ENCODE measurements around the gene IKZF5. TPM values are rescaled to one million over a fixed set of nuclear protein-coding genes. Genes with fewer than 3 reads are reported as not detected.

Gene IKZF5
- total RNA-seq, 1 experiment from 2014 or later: 8.6 TPM

DNA sequence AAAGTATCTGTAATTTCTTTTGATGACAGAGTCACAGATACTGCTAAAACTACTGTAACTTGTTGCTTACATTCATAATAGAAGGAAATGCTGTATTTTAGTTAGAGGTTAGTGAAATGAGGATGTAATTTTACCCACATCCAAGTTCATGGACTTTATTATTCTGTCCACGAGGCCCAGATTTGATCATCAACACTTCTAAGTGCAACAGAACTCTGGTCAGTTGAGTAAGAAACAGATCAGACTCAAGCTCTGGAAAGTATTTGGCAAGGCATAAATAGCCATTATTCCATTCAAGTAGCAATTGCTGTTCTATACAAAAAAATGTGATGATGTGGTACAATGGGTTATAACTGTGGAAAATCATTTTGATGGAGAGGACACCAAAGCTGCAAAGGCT lies 22.5 kb upstream of the IKZF5 start:
- no peak for TF ChIP-seq POLR2AphosphoS5 (IDR thresholded peaks at IDR 0.05; ENCODE audit: low read depth, low read length)
- TF ChIP-seq, protein P1, sequence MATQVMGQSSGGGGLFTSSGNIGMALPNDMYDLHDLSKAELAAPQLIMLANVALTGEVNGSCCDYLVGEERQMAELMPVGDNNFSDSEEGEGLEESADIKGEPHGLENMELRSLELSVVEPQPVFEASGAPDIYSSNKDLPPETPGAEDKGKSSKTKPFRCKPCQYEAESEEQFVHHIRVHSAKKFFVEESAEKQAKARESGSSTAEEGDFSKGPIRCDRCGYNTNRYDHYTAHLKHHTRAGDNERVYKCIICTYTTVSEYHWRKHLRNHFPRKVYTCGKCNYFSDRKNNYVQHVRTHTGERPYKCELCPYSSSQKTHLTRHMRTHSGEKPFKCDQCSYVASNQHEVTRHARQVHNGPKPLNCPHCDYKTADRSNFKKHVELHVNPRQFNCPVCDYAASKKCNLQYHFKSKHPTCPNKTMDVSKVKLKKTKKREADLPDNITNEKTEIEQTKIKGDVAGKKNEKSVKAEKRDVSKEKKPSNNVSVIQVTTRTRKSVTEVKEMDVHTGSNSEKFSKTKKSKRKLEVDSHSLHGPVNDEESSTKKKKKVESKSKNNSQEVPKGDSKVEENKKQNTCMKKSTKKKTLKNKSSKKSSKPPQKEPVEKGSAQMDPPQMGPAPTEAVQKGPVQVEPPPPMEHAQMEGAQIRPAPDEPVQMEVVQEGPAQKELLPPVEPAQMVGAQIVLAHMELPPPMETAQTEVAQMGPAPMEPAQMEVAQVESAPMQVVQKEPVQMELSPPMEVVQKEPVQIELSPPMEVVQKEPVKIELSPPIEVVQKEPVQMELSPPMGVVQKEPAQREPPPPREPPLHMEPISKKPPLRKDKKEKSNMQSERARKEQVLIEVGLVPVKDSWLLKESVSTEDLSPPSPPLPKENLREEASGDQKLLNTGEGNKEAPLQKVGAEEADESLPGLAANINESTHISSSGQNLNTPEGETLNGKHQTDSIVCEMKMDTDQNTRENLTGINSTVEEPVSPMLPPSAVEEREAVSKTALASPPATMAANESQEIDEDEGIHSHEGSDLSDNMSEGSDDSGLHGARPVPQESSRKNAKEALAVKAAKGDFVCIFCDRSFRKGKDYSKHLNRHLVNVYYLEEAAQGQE (IDR thresholded peaks at IDR 0.05; ENCODE audit: insufficient read depth in 1 of 2, low read depth in 2 of 2, low read length in 1 of 2): no peak
- TF ChIP-seq, protein P2, sequence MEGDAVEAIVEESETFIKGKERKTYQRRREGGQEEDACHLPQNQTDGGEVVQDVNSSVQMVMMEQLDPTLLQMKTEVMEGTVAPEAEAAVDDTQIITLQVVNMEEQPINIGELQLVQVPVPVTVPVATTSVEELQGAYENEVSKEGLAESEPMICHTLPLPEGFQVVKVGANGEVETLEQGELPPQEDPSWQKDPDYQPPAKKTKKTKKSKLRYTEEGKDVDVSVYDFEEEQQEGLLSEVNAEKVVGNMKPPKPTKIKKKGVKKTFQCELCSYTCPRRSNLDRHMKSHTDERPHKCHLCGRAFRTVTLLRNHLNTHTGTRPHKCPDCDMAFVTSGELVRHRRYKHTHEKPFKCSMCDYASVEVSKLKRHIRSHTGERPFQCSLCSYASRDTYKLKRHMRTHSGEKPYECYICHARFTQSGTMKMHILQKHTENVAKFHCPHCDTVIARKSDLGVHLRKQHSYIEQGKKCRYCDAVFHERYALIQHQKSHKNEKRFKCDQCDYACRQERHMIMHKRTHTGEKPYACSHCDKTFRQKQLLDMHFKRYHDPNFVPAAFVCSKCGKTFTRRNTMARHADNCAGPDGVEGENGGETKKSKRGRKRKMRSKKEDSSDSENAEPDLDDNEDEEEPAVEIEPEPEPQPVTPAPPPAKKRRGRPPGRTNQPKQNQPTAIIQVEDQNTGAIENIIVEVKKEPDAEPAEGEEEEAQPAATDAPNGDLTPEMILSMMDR (IDR thresholded peaks at IDR 0.05): no peak
- no peak for TF ChIP-seq SIN3A (IDR thresholded peaks at IDR 0.05; ENCODE audit: borderline replicate concordance, insufficient read depth, low read depth, low read length)
- no peak for TF ChIP-seq TCF7L2 (IDR thresholded peaks at IDR 0.05; ENCODE audit: low read depth, low read length)
- DNase-seq (ENCODE audit: low read depth, low spot score) (no peak), ATAC-seq (no peak)
- Histone ChIP-seq H3K4me3 (ENCODE audit: low read depth in 2 of 2, low read length in 2 of 2) (no peak overlapping the region), H3K4me1 (ENCODE audit: control insufficient read depth, insufficient read depth, low read length) (no peaks in the 10 kb centered on the region), H3K9me3 (ENCODE audit: control insufficient read depth, insufficient read depth, low read depth, low read length) (no peaks in the 10 kb centered on the region), H3K27me3 (ENCODE audit: control insufficient read depth, insufficient read depth, low read length) (no peaks in the 10 kb centered on the region), H3K27ac (ENCODE audit: low read length) (no peak overlapping the region), H3K36me3 (ENCODE audit: control insufficient read depth, insufficient read depth, low read length) (no peaks in the 10 kb centered on the region)
- POLR2A ChIA-PET: no interaction called here
- CTCF ChIA-PET: no interaction called here
- no TSS peak for BruUV-seq (replicated peaks)
- in situ Hi-C loops (cut with HindIII; ENCODE audit: low pct_unique_long_range_greater_than_20kb, low sequenced_read_pairs) (no loop called here), intact Hi-C loops (cut with micrococcal nuclease; ENCODE audit: unreplicated experiment) (no loop called here)

DNA sequence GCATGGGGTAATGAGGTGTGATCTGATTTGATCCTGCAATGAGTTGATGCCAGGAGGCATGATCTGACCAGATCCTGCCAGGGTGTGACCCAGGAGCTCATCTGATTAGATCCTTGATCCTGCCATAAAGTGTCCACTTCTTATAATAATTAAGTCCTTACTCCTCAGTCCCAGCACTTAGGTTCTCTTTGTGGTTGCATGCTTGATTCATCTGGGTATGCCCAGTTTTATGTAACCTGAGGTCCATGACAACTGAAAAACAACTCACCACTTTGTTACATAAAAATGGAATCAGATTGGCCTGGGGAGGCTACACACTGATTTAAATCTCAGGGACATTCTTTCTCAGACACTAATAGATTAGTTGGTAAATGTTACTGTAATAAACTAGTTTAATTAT lies 19.3 kb upstream of the IKZF5 start:
- H3K4me1 ChIP-seq (ENCODE audit: control insufficient read depth, insufficient read depth, low read length): no peaks in the 10 kb centered on the region
- POLR2A ChIA-PET: no interaction called here
- no peak for TF ChIP-seq POLR2AphosphoS5 (IDR thresholded peaks at IDR 0.05; ENCODE audit: low read depth, low read length)
- TF ChIP-seq, protein P2 (IDR thresholded peaks at IDR 0.05): no peak
- TF ChIP-seq, protein P1 (IDR thresholded peaks at IDR 0.05; ENCODE audit: insufficient read depth in 1 of 2, low read depth in 2 of 2, low read length in 1 of 2): no peak
- no peak for TF ChIP-seq TCF7L2 (IDR thresholded peaks at IDR 0.05; ENCODE audit: low read depth, low read length)
- no peak for TF ChIP-seq SIN3A (IDR thresholded peaks at IDR 0.05; ENCODE audit: borderline replicate concordance, insufficient read depth, low read depth, low read length)
- no peaks in the 10 kb centered on the region for H3K36me3 ChIP-seq (ENCODE audit: control insufficient read depth, insufficient read depth, low read length)
- DNase-seq (ENCODE audit: low read depth, low spot score) (no peak), ATAC-seq (no peak; the same call in 1 of the 2 replicates)
- intact Hi-C loops (cut with micrococcal nuclease; ENCODE audit: unreplicated experiment): no loop called here
- CTCF ChIA-PET: no interaction called here
- H3K4me3 ChIP-seq (ENCODE audit: low read depth in 2 of 2, low read length in 2 of 2): no peak overlapping the region
- H3K27ac ChIP-seq (ENCODE audit: low read length): no peak overlapping the region
- no peaks in the 10 kb centered on the region for H3K9me3 ChIP-seq (ENCODE audit: control insufficient read depth, insufficient read depth, low read depth, low read length)
- in situ Hi-C loops (cut with HindIII; ENCODE audit: low pct_unique_long_range_greater_than_20kb, low sequenced_read_pairs): no loop called here
- no TSS peak for BruUV-seq (replicated peaks)
- no peaks in the 10 kb centered on the region for H3K27me3 ChIP-seq (ENCODE audit: control insufficient read depth, insufficient read depth, low read length)
